Measurements from ENCODE around the gene GART.
A peak's percentile ranks its signal among the peaks of the same experiment; 100 is the strongest.

GART gene

DNA sequence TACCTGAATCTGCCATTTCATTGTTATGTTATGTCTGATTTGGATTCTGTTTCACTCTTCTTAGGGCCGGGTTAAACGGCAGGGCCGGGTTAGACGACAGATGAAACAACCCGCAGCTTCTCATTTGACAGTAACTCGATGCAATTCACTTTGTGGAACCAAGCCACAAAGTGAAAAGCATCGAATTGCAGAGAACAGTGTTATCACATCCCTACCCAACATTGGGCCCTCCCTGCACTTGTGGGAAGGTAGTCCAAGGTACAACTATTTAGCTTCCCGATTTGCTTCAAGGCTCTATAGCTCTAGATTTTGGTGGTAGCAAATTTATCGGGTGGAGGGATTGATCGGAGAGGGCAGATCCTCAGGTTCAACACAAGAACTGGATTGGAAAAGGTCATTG is 17.9 kb upstream of the GART start:
- Histone ChIP-seq H3K9me2 (replicated peaks; ENCODE audit: low read depth, low read length) (no peaks in the 10 kb centered on the region), H3K27me3 (ENCODE audit: insufficient read depth, low read length, poor library complexity, severe bottlenecking) (no peaks in the 10 kb centered on the region), H3K9ac (ENCODE audit: low read depth, low read length, poor library complexity, severe bottlenecking) (no peak overlapping the region), H3K4me3 (ENCODE audit: low read length, poor library complexity, severe bottlenecking) (no peak overlapping the region), H3K4me1 (ENCODE audit: insufficient read depth, low read length, poor library complexity, severe bottlenecking) (peaks cover 21% of the 10 kb centered on the region), H2AFZ (ENCODE audit: low read length) (no peak overlapping the region), H3K79me2 (ENCODE audit: insufficient read depth, low read length) (peaks cover 92% of the 10 kb centered on the region), H4K20me1 (ENCODE audit: insufficient read depth, low read length, poor library complexity, severe bottlenecking) (peaks cover 82% of the 10 kb centered on the region), H3F3A (ENCODE audit: low read depth) (no peaks in the 10 kb centered on the region; the same call in 1 of the 2 replicates), H3K36me3 (ENCODE audit: insufficient read depth, low read length) (peaks cover 90% of the 10 kb centered on the region), H3K4me2 (ENCODE audit: low read depth, low read length, poor library complexity, severe bottlenecking) (no peak overlapping the region), H3K9me3 (ENCODE audit: insufficient read depth, low read depth, low read length) (no peaks in the 10 kb centered on the region)
- TF ChIP-seq CTCF (conservative IDR thresholded peaks at IDR 0.05; ENCODE audit: low read length) (no peak), EZH2phosphoT487 (IDR thresholded peaks at IDR 0.05; ENCODE audit: borderline replicate concordance) (no peak)

- no peak overlapping the region for H3K4me2 ChIP-seq (ENCODE audit: low read depth, low read length, poor library complexity, severe bottlenecking)
- peaks cover 94% of the 10 kb centered on the region for H3K79me2 ChIP-seq (ENCODE audit: insufficient read depth, low read length)
- H3K4me1 ChIP-seq (ENCODE audit: insufficient read depth, low read length, poor library complexity, severe bottlenecking): peaks cover 30% of the 10 kb centered on the region
- H3K4me3 ChIP-seq (ENCODE audit: low read length, poor library complexity, severe bottlenecking): no peak overlapping the region
- H3K9me2 ChIP-seq (replicated peaks; ENCODE audit: low read depth, low read length): no peaks in the 10 kb centered on the region
- H3K9me3 ChIP-seq (ENCODE audit: insufficient read depth, low read depth, low read length): no peaks in the 10 kb centered on the region
- peaks cover 93% of the 10 kb centered on the region for H3K36me3 ChIP-seq (ENCODE audit: insufficient read depth, low read length)
- H4K20me1 ChIP-seq (ENCODE audit: insufficient read depth, low read length, poor library complexity, severe bottlenecking): peaks cover 91% of the 10 kb centered on the region
- TF ChIP-seq CTCF (conservative IDR thresholded peaks at IDR 0.05; ENCODE audit: low read length): no peak
- TF ChIP-seq EZH2phosphoT487 (IDR thresholded peaks at IDR 0.05; ENCODE audit: borderline replicate concordance): no peak
- H3K9ac ChIP-seq (ENCODE audit: low read depth, low read length, poor library complexity, severe bottlenecking): no peak overlapping the region
- no peaks in the 10 kb centered on the region for H3K27me3 ChIP-seq (ENCODE audit: insufficient read depth, low read length, poor library complexity, severe bottlenecking)
- H3F3A ChIP-seq (ENCODE audit: low read depth): no peaks in the 10 kb centered on the region; the same call in 1 of the 2 replicates
- no peak overlapping the region for H2AFZ ChIP-seq (ENCODE audit: low read length)
These were observed 17.0 kb upstream of the GART start for GRCh38 chr21:33558777-33559421.

- peaks cover 93% of the 10 kb centered on the region for H4K20me1 ChIP-seq (ENCODE audit: insufficient read depth, low read length, poor library complexity, severe bottlenecking)
These were observed 15.5 kb upstream of the GART start for GRCh38 chr21:33557447-33557846.

More at GRCh38 chr21:33557447-33557846, 15.5 kb upstream of the GART start:
- H2AFZ ChIP-seq (ENCODE audit: low read length): no peak overlapping the region
- H3K9me3 ChIP-seq (ENCODE audit: insufficient read depth, low read depth, low read length): no peaks in the 10 kb centered on the region
- H3F3A ChIP-seq (ENCODE audit: low read depth): no peaks in the 10 kb centered on the region
- H3K27me3 ChIP-seq (ENCODE audit: insufficient read depth, low read length, poor library complexity, severe bottlenecking): no peaks in the 10 kb centered on the region
- peak overlapping the region; percentile 78 for H3K4me2 ChIP-seq (ENCODE audit: low read depth, low read length, poor library complexity, severe bottlenecking)
- H3K4me3 ChIP-seq (ENCODE audit: low read length, poor library complexity, severe bottlenecking): peak overlapping the region; percentile 42
- H3K36me3 ChIP-seq (ENCODE audit: insufficient read depth, low read length): peaks cover 93% of the 10 kb centered on the region
- H3K9ac ChIP-seq (ENCODE audit: low read depth, low read length, poor library complexity, severe bottlenecking): no peak overlapping the region
- H3K79me2 ChIP-seq (ENCODE audit: insufficient read depth, low read length): peaks cover 95% of the 10 kb centered on the region
- H3K4me1 ChIP-seq (ENCODE audit: insufficient read depth, low read length, poor library complexity, severe bottlenecking): peaks cover 35% of the 10 kb centered on the region
- TF ChIP-seq CTCF (conservative IDR thresholded peaks at IDR 0.05; ENCODE audit: low read length) (no peak), EZH2phosphoT487 (IDR thresholded peaks at IDR 0.05; ENCODE audit: borderline replicate concordance) (no peak)
- H3K9me2 ChIP-seq (replicated peaks; ENCODE audit: low read depth, low read length): no peaks in the 10 kb centered on the region

All from Loucy (cell line).